WTC11 (cell line): ENCODE data around the gene TMEM154.

Experiments
- ATF3 ChIP-seq: sonication (generic); formaldehyde crosslinking; conservative IDR thresholded peaks from 2 replicates; pipeline ENCODE4 v1.8.1; 2022; ENCODE audit warnings: mild to moderate bottlenecking, missing genetic modification reagents
- CTCF ChIP-seq: fragments of 200-600 bp; IDR thresholded peaks from 2 replicates; pipeline ENCODE4 v1.8.0; 2022; ENCODE audit warnings: antibody characterized with exemption
- TP53 ChIP-seq: sonication (generic); formaldehyde crosslinking; IDR thresholded peaks from 2 replicates; pipeline ENCODE4 v1.8.1; 2023; ENCODE audit warnings: mild to moderate bottlenecking, missing genetic modification reagents

GRCh38 chr4:152679414-152680281 lies at the start of gene TMEM154:
- no peak for TF ChIP-seq ATF3 (CRISPR knock-in tag)
- no peak for TF ChIP-seq CTCF
- TF ChIP-seq TP53 (CRISPR knock-in tag): no peak
